HG02763 (cell line): ENCODE results near the gene IQGAP2.

ENCODE experiments used
- ATAC-seq: cut with Tn5 transposase; IDR thresholded peaks from one replicate; pipeline ENCODE4 v1.9.1; 2021; ENCODE audit warnings: mild to moderate bottlenecking, moderate library complexity; ENCODE audit not compliant: unreplicated experiment

The IQGAP2 gene

DNA sequence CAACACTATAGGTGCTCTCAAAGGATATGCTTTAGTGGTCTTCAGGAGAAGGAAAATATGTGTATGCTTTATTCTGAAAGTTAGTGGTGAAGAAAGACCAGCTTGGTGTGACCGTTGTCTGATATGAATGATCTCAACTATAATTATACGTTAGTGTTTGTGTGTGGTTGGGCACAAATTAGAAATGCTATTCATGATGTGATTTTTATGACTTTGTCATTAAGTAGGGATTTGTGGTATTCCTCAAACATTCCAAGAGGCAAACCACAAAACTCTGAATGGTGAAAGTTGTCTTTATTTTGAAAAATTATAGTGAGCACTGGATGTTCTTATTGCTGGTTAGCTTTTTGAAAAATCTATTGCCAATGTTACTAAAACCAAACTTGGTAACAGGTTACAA is 306.7 kb downstream of the IQGAP2 start:
- ATAC-seq = no peak

DNA sequence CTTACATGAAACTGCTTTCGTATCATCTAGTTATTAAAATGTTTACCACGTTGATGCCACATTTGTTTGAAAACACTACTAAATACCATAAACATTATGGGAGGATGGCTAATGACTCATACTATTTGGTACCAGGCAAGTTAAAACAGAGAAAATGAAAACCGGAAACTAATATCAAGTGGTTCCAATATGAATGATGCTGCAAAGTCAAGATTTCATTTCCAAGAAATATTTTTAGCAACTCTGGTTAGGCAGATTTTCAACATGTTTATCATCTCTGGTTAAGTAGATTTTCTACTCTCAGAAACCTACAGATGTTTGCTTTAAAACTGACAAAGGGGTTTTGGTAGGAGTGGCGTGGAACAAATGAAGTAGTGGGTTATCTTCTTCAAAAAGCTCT is 307.9 kb downstream of the IQGAP2 start:
- ATAC-seq = no peak

DNA sequence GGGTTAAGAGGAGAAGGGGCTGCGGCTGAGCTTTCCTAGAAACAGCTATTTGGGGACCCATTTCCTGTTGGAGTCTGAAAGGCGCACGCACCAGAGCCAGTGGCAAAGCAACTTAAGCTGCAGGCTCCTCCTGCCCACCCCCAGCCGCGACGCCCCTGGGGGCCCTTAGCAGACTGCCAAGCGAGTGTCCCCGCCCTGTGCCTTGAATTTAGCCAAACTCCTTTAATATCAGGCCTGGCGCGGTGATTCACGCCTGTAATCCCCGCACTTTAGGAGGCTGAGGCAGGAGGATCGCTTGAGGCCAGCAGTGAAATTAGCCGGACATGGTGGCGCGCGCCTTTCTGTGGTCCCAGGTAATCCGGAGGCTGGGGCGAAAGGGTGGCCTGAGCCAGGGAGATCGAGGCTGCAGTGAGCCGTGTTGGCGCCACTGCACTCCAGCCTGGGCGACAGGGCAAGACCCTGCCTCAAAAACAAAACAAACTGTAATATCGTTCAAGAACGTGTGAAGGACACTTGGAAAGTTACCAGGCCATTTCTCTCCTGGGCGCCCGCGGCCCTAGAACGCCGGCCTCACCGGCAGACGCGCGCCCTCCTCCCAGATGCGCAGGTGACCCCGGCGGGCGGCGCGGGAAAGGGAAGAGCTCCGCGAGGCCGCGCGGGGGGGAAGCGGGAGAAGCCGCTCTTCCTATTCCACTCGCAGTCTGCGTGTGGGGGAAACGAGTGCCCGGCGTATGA is 311.8 kb downstream of the IQGAP2 start:
- peak; percentile 16 for ATAC-seq

DNA sequence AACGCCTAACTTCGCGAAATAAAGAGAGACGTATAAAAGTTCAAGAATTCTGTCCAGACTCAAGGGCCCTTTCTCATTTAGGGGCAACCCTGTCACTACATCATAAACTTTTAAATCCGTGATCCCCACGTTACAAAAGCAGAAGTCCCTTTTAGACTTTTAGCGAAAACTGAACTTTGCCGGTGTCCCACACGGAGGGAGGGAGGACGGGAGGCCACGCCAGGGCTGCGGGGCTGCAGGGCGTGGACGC is 312.3 kb downstream of the IQGAP2 start:
- peak; percentile 27 for ATAC-seq

DNA sequence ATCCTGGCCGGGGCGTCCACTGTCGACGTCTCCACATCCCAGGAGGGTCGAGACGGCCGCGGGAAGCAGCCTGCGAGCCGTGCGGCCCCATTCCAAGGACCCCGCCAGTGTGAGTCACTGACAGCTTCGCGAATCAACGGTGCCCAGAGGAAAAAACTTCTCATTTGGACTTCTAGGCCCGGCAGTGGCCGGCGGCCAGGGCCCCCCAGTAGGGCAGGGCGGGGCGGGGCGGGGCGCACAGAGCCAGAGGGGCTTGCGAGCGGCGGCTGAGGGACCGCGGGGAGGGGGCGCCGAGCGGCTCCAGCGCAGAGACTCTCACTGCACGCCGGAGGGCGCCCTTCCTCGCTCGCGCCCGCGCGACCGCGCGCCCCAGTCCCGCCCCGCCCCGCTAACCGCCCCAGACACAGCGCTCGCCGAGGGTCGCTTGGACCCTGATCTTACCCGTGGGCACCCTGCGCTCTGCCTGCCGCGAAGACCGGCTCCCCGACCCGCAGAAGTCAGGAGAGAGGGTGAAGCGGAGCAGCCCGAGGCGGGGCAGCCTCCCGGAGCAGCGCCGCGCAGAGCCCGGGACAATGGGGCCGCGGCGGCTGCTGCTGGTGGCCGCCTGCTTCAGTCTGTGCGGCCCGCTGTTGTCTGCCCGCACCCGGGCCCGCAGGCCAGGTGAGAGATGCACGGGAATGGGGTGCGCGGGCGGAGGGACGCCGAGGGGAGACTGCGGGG is 312.8 kb downstream of the IQGAP2 start, which contains the start of gene F2R:
Gene F2R, plus strand, starts transcription at position 391 of the 720 bp plus-strand sequence. Its CDS starts 182 bp downstream, at position 573.
- ATAC-seq = peak; percentile 68

DNA sequence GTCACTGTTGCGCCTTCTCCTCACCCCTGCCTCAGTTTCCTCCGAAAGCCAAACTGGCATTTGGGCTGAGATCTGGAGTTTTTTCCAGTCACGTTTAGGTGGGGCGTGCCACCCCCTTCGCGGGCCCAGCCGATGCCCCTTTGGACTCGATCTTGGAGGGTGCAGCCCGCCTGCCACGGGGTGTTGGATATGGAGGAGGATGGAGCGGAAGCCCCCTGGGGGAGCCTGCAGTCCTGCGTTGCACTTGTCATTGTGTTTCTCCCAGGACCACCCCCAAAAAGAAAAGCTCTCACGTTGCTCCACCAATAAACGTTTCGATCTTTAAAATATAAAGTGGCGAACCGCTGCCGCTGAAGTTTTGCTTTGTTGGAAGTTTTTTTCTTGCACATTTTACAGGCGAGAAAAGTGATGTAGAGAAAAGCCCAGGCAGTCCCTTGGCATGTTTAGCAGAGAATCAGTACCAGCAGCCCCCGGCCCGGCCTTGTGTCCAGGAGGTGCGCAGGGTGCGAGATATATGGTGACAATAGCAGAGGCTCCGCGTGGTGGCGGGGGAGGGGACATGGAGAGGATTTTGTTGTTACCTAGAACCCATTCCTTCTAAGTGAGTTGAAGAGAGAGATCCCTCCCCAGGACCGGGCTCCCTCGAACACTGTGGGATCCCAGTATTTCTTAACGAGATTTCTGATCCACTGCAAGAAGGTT is 313.5 kb downstream of the IQGAP2 start:
- no peak for ATAC-seq

DNA sequence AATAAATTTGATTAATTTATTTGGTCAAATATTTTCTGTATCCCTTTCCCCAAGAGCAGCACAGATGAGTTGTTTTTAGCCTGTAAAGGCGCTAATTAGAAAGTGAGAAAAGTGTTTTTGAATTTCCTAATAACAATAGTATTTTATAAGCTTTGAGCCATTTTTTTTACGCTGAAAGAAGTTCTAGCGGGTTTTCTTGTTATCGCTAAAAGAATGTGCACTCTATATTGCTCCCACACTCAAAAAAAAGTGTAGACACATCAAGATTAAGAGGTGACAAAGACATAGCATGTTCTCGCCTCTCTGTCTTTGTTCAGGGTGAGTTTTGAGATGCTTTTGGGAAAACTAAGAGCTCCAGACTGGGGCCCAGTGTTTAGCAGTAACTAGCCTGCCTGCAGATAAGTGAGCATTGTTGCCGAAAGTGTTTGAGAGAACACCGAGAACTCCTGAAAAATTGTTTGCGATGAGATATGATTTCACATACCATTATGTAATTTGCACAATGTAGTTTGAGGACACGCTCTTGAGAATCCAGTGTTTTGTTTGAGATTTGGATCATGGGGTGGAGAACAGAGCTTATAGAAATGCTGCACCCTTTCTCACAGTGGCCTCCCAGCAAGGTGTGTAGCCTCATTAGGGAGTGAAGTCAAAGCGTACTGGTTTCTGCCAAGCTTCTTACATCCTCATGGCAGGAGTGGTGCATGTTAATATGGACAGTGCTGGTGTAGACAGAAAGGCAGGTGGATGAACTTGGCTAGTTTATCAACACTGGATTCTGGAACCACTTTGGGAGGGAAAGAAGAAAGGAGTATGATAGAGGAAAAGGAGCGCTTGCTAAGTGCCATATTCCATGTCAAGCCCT is 314.4 kb downstream of the IQGAP2 start:
- ATAC-seq = no peak

DNA sequence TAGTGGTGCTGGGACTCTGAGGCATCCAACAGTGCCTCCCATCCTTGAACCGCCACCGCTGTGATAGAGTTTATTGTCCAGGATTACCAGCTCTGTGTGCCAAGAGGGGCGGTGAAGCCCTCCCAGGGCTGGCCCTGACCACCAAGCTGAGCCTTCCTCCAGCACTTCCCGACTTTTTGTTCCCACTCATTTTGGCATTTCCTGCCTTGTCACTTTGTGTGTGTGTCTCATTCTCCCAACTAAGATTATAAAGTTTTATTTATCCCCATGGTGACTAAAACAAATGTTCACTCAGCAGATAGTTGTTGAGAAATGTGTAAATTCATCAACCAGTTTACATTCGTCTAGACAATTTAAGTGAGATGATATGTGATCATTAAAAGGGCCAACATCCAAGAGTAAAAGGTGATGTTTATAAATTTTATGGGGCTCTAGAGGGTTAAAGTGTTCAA is 315.3 kb downstream of the IQGAP2 start:
- no peak for ATAC-seq

DNA sequence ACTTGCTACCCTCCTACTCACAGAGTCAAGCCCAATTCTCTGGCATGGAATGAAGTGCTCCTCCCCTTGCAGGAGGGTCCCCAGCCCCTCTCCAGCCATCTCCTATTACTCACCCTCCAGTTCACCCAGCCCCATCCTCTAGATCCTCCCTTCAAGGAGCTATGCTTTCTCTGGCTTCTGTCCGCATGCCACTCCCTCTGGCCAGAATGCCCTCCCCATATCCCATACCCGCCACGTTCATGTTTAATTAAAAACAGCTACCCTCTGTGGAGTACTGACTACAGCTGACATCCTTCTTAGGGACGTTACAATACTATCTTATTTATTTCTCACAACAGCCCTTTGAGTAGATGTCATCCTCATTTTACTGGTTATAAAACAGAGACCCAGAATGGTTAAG is 315.8 kb downstream of the IQGAP2 start:
- no peak for ATAC-seq

DNA sequence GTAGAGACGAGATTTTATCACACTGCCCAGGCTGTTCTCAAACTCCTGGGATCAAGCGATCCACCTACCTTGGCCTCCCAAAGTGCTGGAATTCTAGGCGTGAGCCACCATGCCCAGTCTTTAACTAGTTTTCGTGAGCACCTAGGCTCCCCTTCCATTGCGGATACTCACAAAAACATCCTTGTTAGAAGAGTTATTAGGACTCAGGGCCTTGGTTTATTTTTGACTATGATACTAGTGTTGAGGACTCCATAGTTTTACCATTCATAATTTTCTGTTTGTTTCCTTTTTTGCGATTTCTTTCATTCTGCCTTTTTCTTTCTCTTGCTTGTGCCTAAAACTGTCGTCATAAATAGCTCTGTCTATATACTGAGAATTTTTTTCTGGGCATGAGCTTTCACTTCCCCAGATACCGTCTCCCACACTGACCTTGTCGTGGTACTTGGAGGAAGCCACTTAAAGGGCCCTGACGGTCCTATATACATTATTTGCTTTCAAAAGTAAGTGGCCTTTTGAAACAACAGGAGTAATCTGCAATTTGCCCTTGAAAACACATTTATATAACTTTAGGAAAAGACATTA is 318.0 kb downstream of the IQGAP2 start:
- peak; percentile 95 for ATAC-seq

DNA sequence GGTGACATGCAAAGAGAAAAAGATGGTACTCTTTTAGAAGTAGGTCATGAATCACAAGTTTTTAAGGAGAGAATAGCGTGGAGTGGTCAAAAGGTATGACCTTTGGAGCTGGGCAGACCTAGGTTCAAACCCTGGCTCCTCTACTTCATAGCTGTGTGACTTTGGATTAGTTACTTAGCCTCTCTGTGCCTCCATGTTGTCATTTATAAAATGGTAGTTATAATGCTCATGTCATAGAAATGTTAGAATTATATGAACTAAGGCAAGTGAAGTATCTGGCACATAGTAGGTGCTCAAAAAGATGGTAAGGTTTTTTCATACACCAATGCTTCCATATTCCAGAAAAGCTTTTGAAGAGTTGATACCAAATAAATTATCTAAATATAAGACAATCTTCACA is 320.2 kb downstream of the IQGAP2 start:
- no peak for ATAC-seq

DNA sequence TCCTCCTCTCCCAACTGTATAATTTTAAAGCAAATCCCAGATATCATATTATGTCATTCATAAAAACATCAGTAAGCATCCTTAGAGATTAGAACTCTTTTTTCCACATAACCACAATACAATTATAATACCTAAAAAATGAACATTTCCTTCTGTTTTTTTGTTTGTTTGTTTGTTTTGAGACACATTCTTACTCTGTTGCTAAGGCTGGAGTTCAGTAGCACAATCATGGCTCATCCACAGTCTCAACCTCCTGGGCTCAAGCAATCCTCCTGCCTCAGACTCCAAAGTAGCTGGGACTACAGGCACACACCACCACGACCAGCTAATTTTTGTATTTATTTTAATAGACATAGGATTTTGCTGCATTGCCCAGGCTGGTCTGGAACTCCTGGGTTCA is 320.8 kb downstream of the IQGAP2 start:
- ATAC-seq = no peak

DNA sequence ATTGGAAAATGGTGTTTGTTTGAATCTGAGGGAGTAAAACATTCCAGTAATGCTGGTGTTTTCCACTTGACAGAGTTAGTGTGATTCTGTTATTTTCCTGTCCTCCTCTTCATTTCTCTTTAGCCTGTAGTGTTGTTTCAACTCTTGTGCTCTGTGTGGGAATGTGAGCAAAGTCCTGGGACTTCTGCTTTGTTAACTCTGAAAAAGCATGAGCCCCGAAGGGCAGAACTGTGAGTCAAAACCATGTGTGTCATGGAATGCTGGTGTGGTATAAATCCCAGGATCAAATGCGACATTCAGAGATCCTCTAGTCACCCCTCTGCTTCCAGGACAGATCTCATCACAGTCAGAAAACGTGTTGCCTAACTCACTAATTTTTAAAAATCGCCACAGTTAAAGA is 321.8 kb downstream of the IQGAP2 start:
- no peak for ATAC-seq

DNA sequence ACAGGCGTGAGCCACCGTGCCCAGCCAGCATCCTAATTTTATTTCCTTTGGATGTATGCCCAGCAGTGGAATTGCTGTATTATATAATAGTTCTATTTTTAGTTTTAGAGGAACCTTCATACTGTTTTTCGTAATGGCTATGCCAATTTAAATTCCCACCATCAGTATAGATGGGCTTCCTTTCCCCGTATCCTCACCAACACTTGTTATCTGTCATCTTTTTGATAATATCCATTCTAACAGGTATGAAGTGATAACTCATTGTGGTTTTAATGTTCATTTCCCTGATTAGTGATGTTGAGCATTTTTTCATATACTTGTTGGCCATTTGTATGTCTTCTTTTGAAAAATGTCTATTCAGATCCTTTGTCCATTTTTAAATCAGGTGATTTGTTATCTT is 325.9 kb downstream of the IQGAP2 start:
- ATAC-seq = no peak

DNA sequence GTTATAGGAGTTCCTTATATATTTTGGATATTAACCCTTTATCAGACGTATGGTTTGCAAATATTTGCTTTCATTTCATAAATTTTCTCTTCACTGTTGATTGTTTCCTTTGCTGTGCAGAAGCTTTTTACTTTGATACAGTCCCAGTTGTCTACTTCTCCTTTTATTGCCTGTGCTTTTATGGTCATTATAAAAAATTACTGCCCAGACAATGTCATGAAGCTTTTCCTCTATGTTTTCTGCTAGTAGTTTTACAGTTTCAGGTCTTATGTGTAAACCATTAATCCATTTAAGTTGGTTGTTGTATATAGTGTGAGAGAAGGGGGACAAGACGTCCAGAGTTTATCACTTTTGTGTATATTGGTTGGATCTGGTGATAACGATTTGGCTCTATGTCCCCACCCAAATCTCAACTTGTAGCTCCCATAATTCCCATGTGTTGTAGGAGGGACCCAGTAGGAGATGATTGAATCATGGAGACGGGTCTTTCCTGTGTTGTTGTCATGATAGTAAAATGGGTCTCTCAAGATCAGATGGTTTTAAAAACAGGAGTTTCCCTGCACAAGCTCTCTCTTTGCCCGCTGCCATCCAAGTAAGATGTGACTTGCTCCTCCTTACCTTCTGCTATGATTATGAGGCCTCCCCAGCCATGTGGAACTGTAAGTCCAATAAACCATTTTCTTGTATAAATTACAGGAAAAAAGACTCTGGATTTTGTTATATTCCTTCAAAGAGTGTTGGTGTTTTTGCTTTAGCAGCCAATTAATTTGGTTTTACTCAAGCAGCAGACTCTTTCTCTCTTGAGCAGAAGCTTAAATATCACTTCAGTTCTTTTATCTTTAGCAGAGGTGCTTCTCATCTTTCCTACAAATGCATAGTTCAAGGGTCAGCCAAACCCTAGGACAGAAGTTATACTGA is 326.5 kb downstream of the IQGAP2 start:
- no peak for ATAC-seq

DNA sequence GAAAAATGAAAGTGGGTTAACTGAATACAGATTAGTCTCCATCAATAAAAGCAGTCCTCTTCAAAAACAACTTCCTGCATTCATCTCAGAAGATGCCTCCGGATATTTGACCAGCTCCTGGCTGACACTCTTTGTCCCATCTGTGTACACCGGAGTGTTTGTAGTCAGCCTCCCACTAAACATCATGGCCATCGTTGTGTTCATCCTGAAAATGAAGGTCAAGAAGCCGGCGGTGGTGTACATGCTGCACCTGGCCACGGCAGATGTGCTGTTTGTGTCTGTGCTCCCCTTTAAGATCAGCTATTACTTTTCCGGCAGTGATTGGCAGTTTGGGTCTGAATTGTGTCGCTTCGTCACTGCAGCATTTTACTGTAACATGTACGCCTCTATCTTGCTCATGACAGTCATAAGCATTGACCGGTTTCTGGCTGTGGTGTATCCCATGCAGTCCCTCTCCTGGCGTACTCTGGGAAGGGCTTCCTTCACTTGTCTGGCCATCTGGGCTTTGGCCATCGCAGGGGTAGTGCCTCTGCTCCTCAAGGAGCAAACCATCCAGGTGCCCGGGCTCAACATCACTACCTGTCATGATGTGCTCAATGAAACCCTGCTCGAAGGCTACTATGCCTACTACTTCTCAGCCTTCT is 329.4 kb downstream of the IQGAP2 start:
- ATAC-seq = no peak

DNA sequence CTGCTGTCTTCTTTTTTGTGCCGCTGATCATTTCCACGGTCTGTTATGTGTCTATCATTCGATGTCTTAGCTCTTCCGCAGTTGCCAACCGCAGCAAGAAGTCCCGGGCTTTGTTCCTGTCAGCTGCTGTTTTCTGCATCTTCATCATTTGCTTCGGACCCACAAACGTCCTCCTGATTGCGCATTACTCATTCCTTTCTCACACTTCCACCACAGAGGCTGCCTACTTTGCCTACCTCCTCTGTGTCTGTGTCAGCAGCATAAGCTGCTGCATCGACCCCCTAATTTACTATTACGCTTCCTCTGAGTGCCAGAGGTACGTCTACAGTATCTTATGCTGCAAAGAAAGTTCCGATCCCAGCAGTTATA is 329.9 kb downstream of the IQGAP2 start:
- no peak for ATAC-seq

DNA sequence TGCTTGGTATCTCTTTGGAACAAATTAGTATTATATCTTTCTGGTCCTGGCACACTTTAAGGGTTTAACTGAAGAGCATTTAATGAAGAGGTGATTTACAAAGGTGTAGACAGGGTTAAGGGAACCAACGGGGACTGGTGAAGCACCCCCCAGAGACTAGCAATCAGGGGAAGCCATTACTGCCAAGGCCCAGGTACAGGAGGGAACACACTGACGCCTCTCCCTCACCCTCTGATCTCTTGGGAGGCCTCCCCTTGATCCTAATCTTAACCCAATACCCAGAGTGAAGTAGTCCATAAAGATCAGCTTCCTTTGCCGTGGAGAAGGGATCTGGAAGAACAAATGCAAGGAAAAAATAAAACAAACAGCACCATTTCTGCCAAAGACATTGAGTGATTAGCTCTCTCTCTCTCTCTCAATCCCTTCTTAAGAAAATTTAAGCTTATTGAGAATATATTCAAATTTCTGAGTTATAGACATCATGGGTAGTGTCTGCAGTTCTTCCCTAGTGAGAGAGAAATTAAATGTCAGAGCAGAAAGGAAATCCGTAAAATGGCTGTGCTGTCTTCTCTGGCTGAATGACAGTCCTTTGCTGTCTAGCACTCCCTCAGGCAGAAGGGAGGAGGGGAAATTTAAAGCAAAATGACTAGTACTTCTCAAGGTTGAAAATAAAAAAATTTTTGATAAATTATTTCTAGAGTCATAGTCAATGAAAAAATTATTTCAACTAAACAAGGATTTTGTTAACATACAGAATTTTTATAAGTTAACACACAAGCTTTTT is 332.9 kb downstream of the IQGAP2 start:
- no peak for ATAC-seq
